HG02623 (cell line): ENCODE results near the gene NR1I3.
A peak's percentile ranks its signal among the peaks of the same experiment; 100 is the strongest.
"Not testable (repeated sequence)": the region's sequence is repeated elsewhere in the genome, so short reads cannot be mapped to it uniquely, and the experiment has no call there.

Source experiments
- ATAC-seq: cut with Tn5 transposase; IDR thresholded peaks from one replicate; pipeline ENCODE4 v1.9.1; 2021; ENCODE audit warnings: moderate library complexity; ENCODE audit not compliant: unreplicated experiment

The NR1I3 gene

DNA sequence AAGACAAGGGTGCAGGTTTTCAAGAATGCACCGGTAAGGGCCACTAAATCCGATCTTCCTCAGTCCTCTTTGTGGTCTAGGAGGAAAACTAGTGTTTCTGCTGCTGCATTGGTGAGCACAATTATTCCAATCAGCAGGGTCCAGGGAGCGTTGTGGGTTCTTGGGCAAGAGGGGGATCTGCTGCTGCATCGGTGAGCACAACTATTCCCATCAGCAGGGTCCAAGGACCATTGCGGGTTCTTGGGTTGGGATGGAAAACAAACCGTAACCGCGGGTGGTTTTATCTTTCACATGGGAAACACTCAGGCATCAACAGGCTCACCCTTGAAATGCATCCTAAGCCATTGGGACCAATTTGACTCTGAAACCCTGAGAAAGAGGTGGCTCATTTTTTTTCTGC lies 13.6 kb upstream of the NR1I3 start:
- ATAC-seq = no peak

DNA sequence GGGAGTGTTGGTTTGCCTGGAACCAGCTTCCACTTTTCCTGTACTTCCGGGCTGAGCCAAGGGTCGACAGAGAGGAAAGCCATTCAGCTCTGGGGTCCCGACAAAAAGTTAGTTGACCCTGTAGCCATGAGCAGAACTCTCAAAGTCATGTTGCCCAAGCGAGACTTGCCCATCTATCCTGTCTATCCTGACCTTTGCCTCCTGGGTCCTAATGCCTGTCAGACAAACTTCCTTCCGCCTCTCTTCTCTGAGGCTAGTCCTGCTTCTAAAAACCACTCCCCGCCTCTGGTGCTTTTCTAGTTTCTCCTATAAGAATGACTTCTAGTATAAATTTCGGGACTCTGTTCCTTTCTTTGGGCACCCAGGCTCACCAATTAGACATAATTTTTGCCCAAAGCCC lies 12.8 kb upstream of the NR1I3 start:
- ATAC-seq = no peak

DNA sequence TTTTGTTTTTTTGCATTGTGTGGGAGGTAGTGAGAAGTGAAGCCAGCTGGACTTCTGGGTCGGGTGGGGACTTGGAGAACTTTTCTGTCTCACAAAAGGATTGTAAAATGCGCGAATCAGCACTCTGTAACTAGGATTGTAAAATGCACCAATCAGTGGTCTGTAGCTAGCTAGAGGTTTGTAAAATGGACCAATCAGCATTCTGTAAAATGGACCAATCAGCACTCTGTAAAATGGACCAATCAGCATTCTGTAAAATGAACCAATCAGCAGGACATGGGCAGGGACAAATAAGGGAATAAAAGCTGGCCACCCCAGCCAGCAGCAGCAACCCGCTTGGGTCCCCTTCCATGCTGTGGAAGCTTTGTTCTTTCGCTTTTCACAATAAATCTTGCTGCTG lies 12.1 kb upstream of the NR1I3 start:
- not testable (repeated sequence) for ATAC-seq

GRCh38 chr1:161244888-161245287 lies 6.9 kb upstream of the NR1I3 start:
- no peak for ATAC-seq

GRCh38 chr1:161242313-161242712 lies 4.3 kb upstream of the NR1I3 start:
- no peak for ATAC-seq

- ATAC-seq = no peak
Measured at GRCh38 chr1:161241682-161242081, 3.7 kb upstream of the NR1I3 start.

DNA sequence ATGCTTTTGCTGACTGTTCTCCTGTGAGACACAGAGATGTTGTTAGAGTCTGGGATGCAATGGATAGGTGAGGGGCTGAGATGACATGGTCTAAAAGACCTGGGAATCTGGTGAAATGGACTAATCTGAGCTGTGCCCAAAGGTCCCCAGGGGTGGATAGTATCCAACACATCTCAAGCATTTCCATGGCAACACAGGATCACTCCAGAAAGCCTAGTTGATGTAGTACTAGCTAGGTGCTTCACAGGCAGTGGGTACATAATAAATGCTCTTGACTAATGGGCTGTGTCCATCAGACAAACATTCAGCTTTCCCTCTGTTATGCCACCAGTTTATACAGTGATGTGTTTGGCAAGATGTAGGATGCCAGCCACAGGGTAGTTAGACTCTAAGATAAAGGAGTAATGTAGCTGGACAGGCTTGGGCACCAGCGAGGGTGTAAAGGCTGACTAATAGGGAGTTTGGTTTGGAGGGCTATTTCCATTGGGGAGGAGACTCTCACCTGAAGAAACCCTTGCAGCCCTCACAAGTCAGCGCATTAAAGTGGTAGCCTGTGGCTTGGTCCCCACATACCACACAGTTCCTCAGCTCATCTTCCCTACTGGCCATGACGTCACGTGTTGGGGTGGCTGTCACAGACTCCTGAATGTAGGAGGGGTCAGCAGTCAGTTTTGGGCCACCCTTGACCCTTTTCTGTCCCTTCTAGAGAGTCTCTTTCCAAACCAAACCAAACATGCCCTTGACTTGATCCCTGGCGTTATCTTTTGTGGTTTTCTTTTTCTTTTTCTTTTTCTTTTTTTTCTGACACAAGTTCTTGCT lies 1.8 kb downstream of the NR1I3 start:
- no peak for ATAC-seq

GRCh38 chr1:161233102-161233501 lies 4.9 kb downstream of the NR1I3 start:
- ATAC-seq = no peak

- no peak for ATAC-seq
Measured at GRCh38 chr1:161230762-161231161, 7.2 kb downstream of the NR1I3 start.

- no peak for ATAC-seq
Measured at GRCh38 chr1:161229896-161230295, 8.1 kb downstream of the NR1I3 start.

GRCh38 chr1:161228032-161228431 lies 10.0 kb downstream of the NR1I3 start:
- no peak for ATAC-seq

GRCh38 chr1:161227196-161227871 lies 10.7 kb downstream of the NR1I3 start:
- no peak for ATAC-seq

- ATAC-seq = no peak
Measured at GRCh38 chr1:161226759-161227158, 11.2 kb downstream of the NR1I3 start.

- no peak for ATAC-seq
Measured at GRCh38 chr1:161226320-161226711, 11.7 kb downstream of the NR1I3 start.

- ATAC-seq = peak; percentile 92
Measured at GRCh38 chr1:161225534-161226319, 12.3 kb downstream of the NR1I3 start, which contains the start of gene TOMM40L. TSS of gene TOMM40L (plus strand) at chr1:161226060. CDS start at chr1:161226490, 430 bp downstream.

DNA sequence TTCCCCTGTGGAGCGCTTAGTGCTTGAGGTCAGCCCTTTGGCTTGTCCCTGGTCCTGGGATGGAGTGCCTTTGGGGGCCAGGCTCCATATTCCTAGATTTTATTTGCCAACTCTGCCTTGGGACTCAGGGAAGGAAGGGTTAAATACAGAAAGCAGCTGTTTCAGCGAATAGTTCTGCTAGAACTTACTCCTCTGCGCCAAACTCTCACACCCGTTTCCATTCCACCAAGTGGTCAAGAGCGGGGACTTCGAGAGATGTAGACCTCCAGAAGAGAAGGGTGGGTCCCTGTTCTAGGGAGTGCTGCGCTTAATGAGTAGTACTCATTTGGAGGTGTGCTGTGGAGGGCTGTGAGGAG lies 12.8 kb downstream of the NR1I3 start:
- ATAC-seq = no peak

DNA sequence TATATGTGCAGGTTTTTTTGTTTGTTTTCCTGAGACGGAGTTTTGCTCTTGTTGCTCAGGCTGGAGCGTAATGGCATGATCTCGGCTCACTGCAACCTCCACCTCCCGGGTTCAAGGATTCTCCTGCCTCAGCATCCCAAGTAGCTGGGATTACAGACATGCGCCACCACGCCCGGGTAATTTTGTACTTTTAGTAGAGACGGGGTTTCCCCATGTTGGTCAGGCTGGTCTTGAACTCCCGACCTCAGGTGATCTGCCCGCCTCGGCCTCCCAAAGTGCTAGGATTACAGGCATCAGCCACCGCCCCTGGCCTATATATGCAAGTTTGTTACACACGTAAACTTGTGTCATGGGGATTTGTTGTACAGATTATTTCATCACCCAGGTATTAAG lies 13.3 kb downstream of the NR1I3 start:
- not testable (repeated sequence) for ATAC-seq

DNA sequence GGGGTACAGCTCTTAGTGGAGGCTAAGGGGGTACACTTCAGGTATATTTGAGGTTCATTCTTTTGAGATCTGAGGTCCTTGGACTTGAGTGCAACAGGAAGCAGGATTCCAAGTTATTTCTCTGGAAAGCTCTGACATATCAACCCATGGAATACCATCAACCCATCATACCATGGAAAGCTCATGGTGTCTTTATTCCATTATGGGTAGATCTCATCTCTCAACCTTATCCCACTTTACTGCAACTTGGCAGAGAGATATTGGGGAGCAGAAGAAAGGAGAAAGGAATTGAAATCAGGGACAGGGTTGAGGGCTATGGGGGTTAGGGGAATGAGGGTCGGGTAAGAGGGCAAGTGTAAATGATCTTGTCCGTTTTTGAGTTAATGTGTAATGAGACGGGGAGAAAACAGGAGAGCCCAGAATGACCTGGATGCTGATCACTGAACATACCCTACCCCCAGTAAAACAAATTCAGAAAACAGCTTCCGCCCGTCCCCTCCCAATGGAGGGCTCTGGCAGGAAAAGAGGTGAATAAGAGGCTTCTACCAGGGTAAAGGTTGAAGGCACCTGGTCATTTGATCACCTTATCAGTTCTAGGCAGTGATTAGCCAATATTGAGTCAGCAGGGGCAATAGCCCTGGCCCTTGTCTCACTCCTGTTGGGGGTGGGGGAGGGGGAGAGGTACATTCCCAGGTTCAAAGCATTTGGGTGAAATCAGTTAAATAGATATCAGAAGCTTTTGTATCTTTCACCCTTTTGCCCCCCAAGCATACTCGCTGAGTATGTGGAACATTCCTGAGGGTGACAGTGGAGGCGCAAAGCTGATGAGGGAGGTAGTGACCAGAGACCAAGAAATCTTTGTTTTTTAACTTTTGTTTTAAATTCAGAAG lies 14.0 kb downstream of the NR1I3 start:
- no peak for ATAC-seq

DNA sequence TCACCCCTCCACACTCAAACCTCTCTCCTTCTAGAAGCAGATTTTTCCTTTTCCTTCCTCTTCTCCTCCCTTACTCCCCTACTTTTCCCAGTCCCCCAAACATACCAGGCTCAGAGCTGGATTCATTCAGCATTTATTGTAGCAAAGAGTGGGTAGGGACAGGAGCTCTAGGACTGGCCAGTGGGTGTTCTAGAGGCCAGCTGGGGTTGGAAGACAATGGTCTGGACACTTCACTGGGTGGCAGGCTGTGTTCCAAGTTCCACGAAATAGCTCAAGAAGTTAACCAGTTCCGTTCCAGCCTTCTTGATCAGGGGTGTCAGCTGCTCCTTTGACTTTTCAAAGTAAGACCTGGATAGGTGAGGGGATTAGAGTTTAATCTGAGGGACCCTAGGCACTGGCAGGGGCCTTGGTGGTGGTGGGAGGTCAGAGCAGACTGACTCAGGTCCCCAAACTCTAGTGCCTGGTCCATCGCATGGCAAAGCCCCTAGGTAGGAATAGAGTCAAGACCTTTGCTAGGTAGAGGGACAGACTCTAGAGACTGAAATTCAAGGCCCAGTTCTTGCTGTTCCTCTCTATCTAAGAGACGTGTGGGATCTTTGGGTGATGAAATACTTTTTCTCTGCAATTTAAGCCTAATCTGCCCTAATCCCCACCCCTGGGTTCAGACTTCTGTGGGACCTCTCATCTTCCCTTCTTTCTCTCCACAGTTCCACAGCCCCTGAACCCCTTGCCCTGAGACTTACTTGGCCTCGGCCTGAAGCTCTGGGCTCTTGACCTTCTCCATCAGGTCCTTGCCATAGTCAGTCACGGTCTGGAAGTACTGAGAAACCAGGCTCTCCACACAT lies 15.6 kb downstream of the NR1I3 start:
- ATAC-seq = no peak

- no peak for ATAC-seq
Measured at GRCh38 chr1:161220002-161220401, 18.0 kb downstream of the NR1I3 start.
